AG10803 (cell line): ENCODE measurements around the gene DGKD.

ENCODE experiments used
- DNase-seq: peaks from one replicate; pipeline ENCODE4 v3.0.0; 2010; ENCODE audit warnings: low read depth
- H3K4me3 ChIP-seq: 2 replicates; pipeline ENCODE4 v1.5.1; 2011; ENCODE audit warnings: mild to moderate bottlenecking, low read length, control low read depth
- CTCF ChIP-seq: conservative IDR thresholded peaks from 2 replicates; pipeline ENCODE4 v1.5.1; 2011; ENCODE audit warnings: mild to moderate bottlenecking, low read length, control low read depth, inconsistent platforms

Gene DGKD

GRCh38 chr2:233445152-233445830, 91.0 kb downstream of the DGKD start:
- no peak overlapping the region for H3K4me3 ChIP-seq
- no peak for DNase-seq
- no peak for TF ChIP-seq CTCF

- DNase-seq, result peak; percentile 4
- H3K4me3 ChIP-seq, result no peak overlapping the region
- no peak for TF ChIP-seq CTCF
These were observed 91.8 kb downstream of the DGKD start for GRCh38 chr2:233446121-233446520.

GRCh38 chr2:233446606-233447305, 92.5 kb downstream of the DGKD start:
- no peak for DNase-seq

GRCh38 chr2:233447506-233448219, 93.4 kb downstream of the DGKD start:
- no peak for TF ChIP-seq CTCF
- no peak overlapping the region for H3K4me3 ChIP-seq
- DNase-seq, result no peak

More at GRCh38 chr2:233446606-233447305, 92.5 kb downstream of the DGKD start:
- TF ChIP-seq CTCF, result no peak
- no peak overlapping the region for H3K4me3 ChIP-seq

GRCh38 chr2:233448220-233448559, 93.9 kb downstream of the DGKD start:
- no peak overlapping the region for H3K4me3 ChIP-seq
- no peak for DNase-seq
- TF ChIP-seq CTCF, result 0 out of 2 replicates have a peak, but pooled peaks have one; percentile 3

GRCh38 chr2:233448575-233448974, 94.3 kb downstream of the DGKD start:
- DNase-seq, result no peak
- H3K4me3 ChIP-seq, result no peak overlapping the region
- TF ChIP-seq CTCF, result no peak
